HG03342 (cell line): Measurements from ENCODE around the gene RAB31.
"Not testable (repeated sequence)": the region's sequence is repeated elsewhere in the genome, so short reads cannot be mapped to it uniquely, and the experiment has no call there.

Source experiments
- ATAC-seq: cut with Tn5 transposase; IDR thresholded peaks from one replicate; pipeline ENCODE4 v1.9.1; 2021; ENCODE audit warnings: mild to moderate bottlenecking, moderate library complexity; ENCODE audit not compliant: unreplicated experiment

Gene RAB31

DNA sequence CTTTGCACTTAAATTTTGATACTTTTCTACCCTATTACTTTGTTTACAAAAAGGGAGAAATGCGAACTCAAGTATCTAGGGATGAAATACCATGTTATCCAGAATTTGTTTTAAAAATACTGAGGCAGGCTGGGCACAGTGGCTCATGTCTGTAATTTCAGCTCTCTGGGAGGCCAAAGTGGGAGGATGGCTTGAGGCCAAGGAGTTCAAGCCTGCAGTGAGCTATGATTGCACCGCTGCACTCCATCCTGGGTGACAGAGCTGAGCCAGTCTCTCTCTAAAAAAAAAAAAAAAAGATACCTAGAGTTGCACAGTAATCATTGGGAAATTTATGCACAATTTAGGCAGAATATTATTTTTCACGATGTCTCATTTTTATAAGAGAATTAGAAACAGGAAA lies 193.3 kb downstream of the RAB31 start:
- ATAC-seq: no peak

- ATAC-seq: not testable (repeated sequence)
These were observed 194.2 kb downstream of the RAB31 start for GRCh38 chr18:9902264-9902663.

DNA sequence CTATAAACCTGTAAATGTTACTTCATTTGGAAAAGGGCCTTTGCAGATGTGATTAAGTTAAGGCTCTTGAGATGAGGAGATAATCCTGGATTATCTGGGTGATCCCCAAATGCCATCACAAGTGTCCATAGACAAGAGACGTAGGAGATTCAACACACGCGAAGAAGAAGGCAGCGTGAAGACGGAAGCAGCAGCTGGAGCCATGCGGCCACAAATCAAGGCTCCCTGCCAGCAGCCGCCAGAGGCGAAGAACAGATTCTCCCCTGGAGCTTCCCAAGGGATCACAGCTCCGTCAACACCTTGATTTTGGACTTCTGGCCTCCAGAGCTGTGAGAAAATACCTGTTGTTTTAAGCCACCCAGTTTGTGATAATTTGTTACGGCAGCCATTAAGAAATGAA lies 194.7 kb downstream of the RAB31 start:
- no peak for ATAC-seq

DNA sequence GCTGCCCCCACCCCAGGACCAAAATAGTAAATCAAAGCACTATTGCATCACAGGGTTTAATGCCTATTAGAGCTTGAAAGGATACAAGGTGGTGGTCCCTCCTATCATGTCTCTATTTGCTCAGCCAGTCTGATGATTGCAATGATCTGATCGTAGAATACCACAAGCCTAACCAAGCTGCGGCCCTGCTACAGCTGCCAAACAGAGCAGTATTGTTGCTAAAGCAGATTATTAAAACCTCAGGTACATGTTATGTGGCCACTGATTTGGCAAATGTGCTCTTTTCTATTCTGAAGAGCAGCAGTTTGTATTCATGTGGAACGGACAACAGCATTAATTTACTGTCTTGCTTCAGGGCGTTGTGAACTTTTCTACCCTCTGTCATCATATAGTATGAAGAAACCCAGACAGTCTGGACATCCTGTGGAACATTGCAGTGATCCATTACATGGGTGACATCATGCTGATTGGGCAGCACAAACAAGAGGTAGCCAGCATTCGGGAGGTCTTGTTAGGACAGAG lies 197.4 kb downstream of the RAB31 start:
- no peak for ATAC-seq

DNA sequence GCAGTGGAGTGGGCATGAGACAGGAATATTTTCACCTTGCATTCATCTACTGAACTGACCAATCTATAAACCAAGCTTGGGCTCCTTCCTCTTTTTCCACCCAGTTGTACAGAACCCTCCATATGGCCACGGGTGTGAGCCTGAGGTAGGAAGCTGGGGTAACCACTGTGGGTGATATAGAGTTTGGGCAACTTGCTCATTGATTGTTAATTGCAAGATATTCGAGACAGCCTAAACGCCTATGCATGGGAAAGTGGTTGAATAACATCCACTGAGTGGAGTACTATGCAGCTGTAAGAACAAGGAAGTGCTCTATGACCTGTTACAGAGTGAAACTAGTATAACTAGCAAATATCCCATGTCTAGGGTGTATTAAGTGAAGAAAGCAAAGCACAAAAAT lies 198.4 kb downstream of the RAB31 start:
- no peak for ATAC-seq

DNA sequence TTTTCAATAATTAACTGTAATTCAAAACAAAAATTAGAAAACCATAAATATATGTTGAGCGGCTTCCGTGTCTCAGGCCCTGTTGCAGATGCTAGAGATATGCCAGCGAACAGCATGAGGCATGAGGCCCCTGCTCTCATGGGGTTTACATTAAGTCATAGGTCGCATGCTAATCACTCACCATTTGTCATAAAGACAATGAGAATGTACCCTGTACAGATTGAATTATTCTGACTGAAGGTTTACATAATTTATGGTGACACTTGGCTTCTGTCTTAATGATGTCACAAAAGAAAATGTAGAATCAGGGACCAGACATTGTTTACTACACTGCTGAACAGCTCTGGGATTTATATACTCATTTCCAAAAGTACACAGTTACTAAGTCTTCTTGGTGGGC lies 199.8 kb downstream of the RAB31 start:
- ATAC-seq: no peak

DNA sequence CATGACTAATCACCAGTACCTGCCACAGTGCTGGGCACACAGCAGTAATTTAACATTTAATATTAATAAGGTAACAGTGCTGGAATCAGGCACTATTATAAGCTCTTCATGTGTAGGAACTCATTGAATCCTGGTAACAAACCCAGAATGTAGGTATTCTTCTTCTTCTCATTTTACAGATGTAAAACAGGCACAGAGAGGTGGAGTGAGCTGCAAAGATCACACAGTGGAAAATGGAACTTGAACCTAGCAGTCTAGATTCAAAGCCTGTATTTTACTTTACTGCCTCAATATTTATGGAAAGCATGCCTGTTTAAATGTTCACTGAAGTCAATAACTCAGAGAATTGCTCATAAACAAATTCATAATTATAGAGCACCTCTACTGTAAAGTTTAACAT lies 202.0 kb downstream of the RAB31 start:
- ATAC-seq: no peak

GRCh38 chr18:9910661-9911060 lies 202.6 kb downstream of the RAB31 start:
- ATAC-seq: no peak

- no peak for ATAC-seq
These were observed 203.1 kb downstream of the RAB31 start for GRCh38 chr18:9911226-9911625.
